Panc1 (cell line): ENCODE data around the gene ADAM12. TPM values are rescaled to one million over a fixed set of nuclear protein-coding genes. Genes with fewer than 3 reads are reported as not detected.

Source experiments
- ATAC-seq: fragments of 200-7000 bp; cut with Tn5 transposase; 2 replicates; pipeline ENCODE4 v1.9.1; 2020; ENCODE audit warnings: mild to moderate bottlenecking, moderate library complexity
- BruUV-seq: library from RNA; stranded (reverse); fragments of 400-500 nt; replicated peaks from 2 replicates; lab custom pipeline; 2021; lab: Mats Ljungman, UMichigan
- CTCF ChIA-PET: fragments of 300-600 bp; sonication (Branson Sonifier 250); formaldehyde crosslinking; loops from one replicate; lab custom pipeline; 2022; ENCODE audit warnings: antibody characterized with exemption; lab: Charles Lee
- POLR2A ChIA-PET: fragments of 300-600 bp; sonication (Branson Sonifier 250); formaldehyde crosslinking; loops from one replicate; lab custom pipeline; 2022; ENCODE audit warnings: antibody characterized with exemption; lab: Charles Lee
- DNase-seq: peaks from one replicate; pipeline ENCODE4 v3.0.0-alpha.2; 2010; ENCODE audit warnings: low read depth, low spot score
- H3K27ac ChIP-seq: 2 replicates; pipeline ENCODE4 v1.5.1; 2011; ENCODE audit warnings: mild to moderate bottlenecking, low read length, inconsistent platforms
- H3K27me3 ChIP-seq: fragments of 200-500 bp; sonication (Bioruptor generic); 2 replicates; pipeline ENCODE4 v1.6.0; 2014; ENCODE audit warnings: low read length, inconsistent platforms; ENCODE audit not compliant: control insufficient read depth, insufficient read depth
- H3K36me3 ChIP-seq: fragments of 200-500 bp; sonication (Bioruptor generic); 2 replicates; pipeline ENCODE4 v1.5.1; 2014; ENCODE audit warnings: inconsistent platforms, mild to moderate bottlenecking, low read length, moderate library complexity; ENCODE audit not compliant: control insufficient read depth, insufficient read depth
- H3K4me1 ChIP-seq: 2 replicates; pipeline ENCODE4 v1.5.1; 2011; ENCODE audit warnings: inconsistent platforms, mild to moderate bottlenecking, low read length, moderate library complexity; ENCODE audit not compliant: control insufficient read depth, insufficient read depth
- H3K4me3 ChIP-seq, 2 experiments: 2 replicates each; pipeline ENCODE4 v1.5.1; 2011 to 2012; ENCODE audit warnings: low read depth in 2 of 2, low read length in 2 of 2, mild to moderate bottlenecking in 2 of 2, inconsistent platforms in 1 of 2, moderate library complexity in 1 of 2
- H3K9me3 ChIP-seq: fragments of 200-500 bp; sonication (Bioruptor generic); 2 replicates; pipeline ENCODE4 v1.5.1; 2014; ENCODE audit warnings: low read depth, mild to moderate bottlenecking, inconsistent platforms, low read length, moderate library complexity; ENCODE audit not compliant: control insufficient read depth, insufficient read depth
- CTCF ChIP-seq: fragments of 450-650 bp; IDR thresholded peaks from 2 replicates; pipeline ENCODE4 v1.5.1; 2017; ENCODE audit warnings: mild to moderate bottlenecking
- POLR2AphosphoS5 ChIP-seq: IDR thresholded peaks from 2 replicates; pipeline ENCODE4 v1.6.1; 2012; ENCODE audit warnings: mild to moderate bottlenecking, low read depth, low read length, moderate library complexity
- SIN3A ChIP-seq: IDR thresholded peaks from 2 replicates; pipeline ENCODE4 v1.6.1; 2012; ENCODE audit warnings: low read depth, mild to moderate bottlenecking, low read length, moderate library complexity, borderline replicate concordance; ENCODE audit not compliant: insufficient read depth
- TCF7L2 ChIP-seq: IDR thresholded peaks from 2 replicates; pipeline ENCODE4 v1.6.1; 2011; ENCODE audit warnings: mild to moderate bottlenecking, low read depth, low read length, inconsistent platforms
- in situ Hi-C: cut with HindIII; loops from 2 replicates; pipeline ENCODE4 v1.10.0; 2016; ENCODE audit warnings: low sequenced_read_pairs, low pct_unique_long_range_greater_than_20kb
- intact Hi-C: fragments of 100-400 bp; cut with micrococcal nuclease; formaldehyde crosslinking; loops from one replicate; pipeline ENCODE4 v1.10.0; 2022; ENCODE audit not compliant: unreplicated experiment
- total RNA-seq: library from RNA; stranded (reverse); gene quantifications from one replicate; pipeline ENCODE4 v1.2.1, GENCODE V29; 2021; ENCODE audit not compliant: unreplicated experiment
- TF ChIP-seq, protein P1 (sequence below), 2 experiments: IDR thresholded peaks; 2 replicates each; pipeline ENCODE4 v1.6.1; 2011 to 2012; ENCODE audit warnings: low read depth in 2 of 2, control low read depth in 1 of 2, low read length in 1 of 2, mild to moderate bottlenecking in 1 of 2, moderate library complexity in 1 of 2; ENCODE audit not compliant: insufficient read depth in 1 of 2

The ADAM12 gene
- total RNA-seq, 1 experiment from 2014 or later: 0.10 TPM

DNA sequence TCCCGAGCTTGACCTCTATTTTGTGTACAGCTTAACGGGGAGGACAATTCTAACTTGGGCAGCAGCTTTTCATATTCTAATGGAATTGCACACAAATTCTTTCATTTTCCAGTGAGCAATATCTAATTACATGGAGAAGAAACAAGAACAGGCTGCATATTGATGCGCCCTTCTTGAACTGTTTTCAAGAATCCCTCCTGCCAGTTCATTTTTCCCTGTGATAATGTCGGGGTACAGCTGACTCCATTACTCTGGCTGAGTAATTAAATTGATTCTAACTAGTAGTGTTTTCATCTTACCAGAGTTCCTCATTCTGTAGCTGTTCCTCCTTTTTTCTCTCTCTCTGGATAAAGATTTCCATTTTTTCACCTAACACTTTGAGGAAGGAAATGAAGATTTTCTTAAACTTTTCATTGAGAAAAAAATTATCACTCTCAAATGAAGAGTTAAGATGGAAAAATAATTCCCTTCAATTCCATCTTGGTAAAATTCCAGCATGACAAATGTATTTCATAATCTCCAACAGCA is 301.1 kb downstream of the ADAM12 start:
- H3K4me3 ChIP-seq: no peak overlapping the region
- in situ Hi-C loops: no loop called here
- ChIA-PET CTCF (no interaction called here), POLR2A (no interaction called here)
- no peak for ATAC-seq
- intact Hi-C loops: no loop called here
- no peak for DNase-seq
- no peaks in the 10 kb centered on the region for H3K9me3 ChIP-seq
- no peak overlapping the region for H3K27ac ChIP-seq
- no TSS peak for BruUV-seq
- H3K36me3 ChIP-seq: no peaks in the 10 kb centered on the region
- H3K4me1 ChIP-seq: no peaks in the 10 kb centered on the region
- TF ChIP-seq POLR2AphosphoS5 (no peak), CTCF (no peak), TCF7L2 (no peak)
- no peaks in the 10 kb centered on the region for H3K27me3 ChIP-seq

GRCh38 chr10:126085806-126086205 is 302.5 kb downstream of the ADAM12 start:
- no peaks in the 10 kb centered on the region for H3K4me1 ChIP-seq
- intact Hi-C loops (no loop called here), in situ Hi-C loops (no loop called here)
- H3K4me3 ChIP-seq: no peak overlapping the region
- no peak for ATAC-seq
- H3K27ac ChIP-seq: no peak overlapping the region
- no peak for DNase-seq
- TF ChIP-seq CTCF (no peak), TCF7L2 (no peak), SIN3A (no peak), POLR2AphosphoS5 (no peak)
- TF ChIP-seq, protein P1, sequence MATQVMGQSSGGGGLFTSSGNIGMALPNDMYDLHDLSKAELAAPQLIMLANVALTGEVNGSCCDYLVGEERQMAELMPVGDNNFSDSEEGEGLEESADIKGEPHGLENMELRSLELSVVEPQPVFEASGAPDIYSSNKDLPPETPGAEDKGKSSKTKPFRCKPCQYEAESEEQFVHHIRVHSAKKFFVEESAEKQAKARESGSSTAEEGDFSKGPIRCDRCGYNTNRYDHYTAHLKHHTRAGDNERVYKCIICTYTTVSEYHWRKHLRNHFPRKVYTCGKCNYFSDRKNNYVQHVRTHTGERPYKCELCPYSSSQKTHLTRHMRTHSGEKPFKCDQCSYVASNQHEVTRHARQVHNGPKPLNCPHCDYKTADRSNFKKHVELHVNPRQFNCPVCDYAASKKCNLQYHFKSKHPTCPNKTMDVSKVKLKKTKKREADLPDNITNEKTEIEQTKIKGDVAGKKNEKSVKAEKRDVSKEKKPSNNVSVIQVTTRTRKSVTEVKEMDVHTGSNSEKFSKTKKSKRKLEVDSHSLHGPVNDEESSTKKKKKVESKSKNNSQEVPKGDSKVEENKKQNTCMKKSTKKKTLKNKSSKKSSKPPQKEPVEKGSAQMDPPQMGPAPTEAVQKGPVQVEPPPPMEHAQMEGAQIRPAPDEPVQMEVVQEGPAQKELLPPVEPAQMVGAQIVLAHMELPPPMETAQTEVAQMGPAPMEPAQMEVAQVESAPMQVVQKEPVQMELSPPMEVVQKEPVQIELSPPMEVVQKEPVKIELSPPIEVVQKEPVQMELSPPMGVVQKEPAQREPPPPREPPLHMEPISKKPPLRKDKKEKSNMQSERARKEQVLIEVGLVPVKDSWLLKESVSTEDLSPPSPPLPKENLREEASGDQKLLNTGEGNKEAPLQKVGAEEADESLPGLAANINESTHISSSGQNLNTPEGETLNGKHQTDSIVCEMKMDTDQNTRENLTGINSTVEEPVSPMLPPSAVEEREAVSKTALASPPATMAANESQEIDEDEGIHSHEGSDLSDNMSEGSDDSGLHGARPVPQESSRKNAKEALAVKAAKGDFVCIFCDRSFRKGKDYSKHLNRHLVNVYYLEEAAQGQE (IDR thresholded peaks at IDR 0.05; ENCODE audit: insufficient read depth in 1 of 2, low read depth in 2 of 2, low read length in 1 of 2): no peak
- POLR2A ChIA-PET: no interaction called here
- H3K36me3 ChIP-seq: no peaks in the 10 kb centered on the region
- no peaks in the 10 kb centered on the region for H3K27me3 ChIP-seq
- H3K9me3 ChIP-seq: no peaks in the 10 kb centered on the region
- BruUV-seq: no TSS peak
- CTCF ChIA-PET: no interaction called here
